B cell (primary cell): ENCODE data around the gene CSNK2A2. TPM values are rescaled to one million over a fixed set of nuclear protein-coding genes. Genes with fewer than 3 reads are reported as not detected.

ENCODE experiments used
- ATAC-seq: fragments of 200-7000 bp; cut with Tn5 transposase; one replicate; pipeline ENCODE4 v1.10.0; 2021; ENCODE audit warnings: low read depth, mild to moderate bottlenecking, moderate number of reproducible peaks, moderate library complexity
- CTCF ChIA-PET: fragments of 350-600 bp; sonication (Branson Sonifier 250); formaldehyde crosslinking; loops from one replicate; lab custom pipeline; 2021; ENCODE audit warnings: antibody characterized with exemption, inconsistent platforms; lab: Charles Lee
- POLR2A ChIA-PET: fragments of 350-600 bp; sonication (Branson Sonifier 250); formaldehyde crosslinking; loops from one replicate; lab custom pipeline; 2021; ENCODE audit warnings: antibody characterized with exemption; lab: Charles Lee
- DNase-seq: peaks from one replicate; pipeline ENCODE4 v3.0.0; 2013
- H2AFZ ChIP-seq: 2 replicates; pipeline ENCODE4 v1.6.1; 2012; ENCODE audit warnings: mild to moderate bottlenecking, low read depth, low read length; ENCODE audit not compliant: insufficient read depth, poor library complexity, severe bottlenecking
- H3K27ac ChIP-seq, 2 donors: 1 replicate in 1 of 2; 2 replicates in 1 of 2; pipeline ENCODE4 v1.5.1; 2012 to 2013; ENCODE audit warnings: low read length in 2 of 2, mild to moderate bottlenecking in 2 of 2, moderate library complexity in 1 of 2
- H3K27me3 ChIP-seq, 4 experiments: fragments of 200-600 bp in 1 of 4; sonication (generic) in 1 of 4; replicated peaks in 1 of 4; 1 replicate in 2 of 4; 2 replicates in 2 of 4; pipeline versions ENCODE4 v1.6.1 to v1.7.0; 2013 to 2016; ENCODE audit warnings: low read length in 3 of 4, mild to moderate bottlenecking in 2 of 4, mixed read lengths in 1 of 4, moderate library complexity in 1 of 4; ENCODE audit not compliant: insufficient read depth in 4 of 4, control insufficient read depth in 3 of 4; ENCODE audit errors: control extremely low read depth in 1 of 4
- H3K36me3 ChIP-seq, 2 experiments: replicated peaks in 1 of 2; 1 replicate in 1 of 2; 2 replicates in 1 of 2; pipeline versions ENCODE4 v1.6.1 to v1.7.1; 2013; ENCODE audit warnings: low read length in 1 of 2; ENCODE audit not compliant: insufficient read depth in 2 of 2, control insufficient read depth in 1 of 2; ENCODE audit errors: control extremely low read depth in 1 of 2, extremely low read depth in 1 of 2
- H3K4me1 ChIP-seq, 2 donors: fragments of 200-600 bp in 1 of 2; sonication (generic) in 1 of 2; 1 replicate in 1 of 2; 2 replicates in 1 of 2; pipeline versions ENCODE4 v1.5.1 to v1.6.1; 2013 to 2017; ENCODE audit warnings: low read length in 2 of 2; ENCODE audit not compliant: control insufficient read depth in 2 of 2, insufficient read depth in 2 of 2
- H3K4me2 ChIP-seq: replicated peaks from 2 replicates; pipeline ENCODE3; 2012; ENCODE audit warnings: mild to moderate bottlenecking, low read depth, low read length; ENCODE audit not compliant: poor library complexity, severe bottlenecking
- H3K4me3 ChIP-seq, 5 experiments: fragments of 200-600 bp in 1 of 5; sonication (generic) in 1 of 5; 1 replicate in 3 of 5; 2 replicates in 2 of 5; pipeline versions ENCODE4 v1.5.1 to v1.7.0; 2011 to 2016; ENCODE audit warnings: low read length in 4 of 5, mild to moderate bottlenecking in 4 of 5, low read depth in 2 of 5, control low read depth in 1 of 5, moderate library complexity in 1 of 5; ENCODE audit not compliant: insufficient read depth in 1 of 5; ENCODE audit errors: control extremely low read depth in 1 of 5, extremely low read depth in 1 of 5
- H3K79me2 ChIP-seq: fragments of 200-600 bp; sonication (generic); one replicate; pipeline ENCODE4 v1.6.0; 2016; ENCODE audit warnings: low read length; ENCODE audit not compliant: control insufficient read depth, insufficient read depth
- H3K9ac ChIP-seq: fragments of 200-600 bp; sonication (generic); 2 replicates; pipeline ENCODE4 v1.6.1; 2017; ENCODE audit warnings: mild to moderate bottlenecking, low read length, moderate library complexity
- H3K9me3 ChIP-seq, 3 donors: one replicate each; pipeline versions ENCODE4 v1.6.1 to v1.7.1; 2013; ENCODE audit warnings: low read length in 2 of 3; ENCODE audit not compliant: control insufficient read depth in 2 of 3, insufficient read depth in 1 of 3; ENCODE audit errors: control extremely low read depth in 1 of 3
- H4K20me1 ChIP-seq: 2 replicates; pipeline ENCODE4 v1.6.0; 2012; ENCODE audit warnings: mild to moderate bottlenecking, low read length; ENCODE audit not compliant: insufficient read depth, control insufficient read depth, poor library complexity, severe bottlenecking
- H3K27ac Mint-ChIP-seq: one replicate; pipeline ENCODE4 v1.8.0; 2021; ENCODE audit warnings: mixed read lengths
- H3K27me3 Mint-ChIP-seq: one replicate; pipeline ENCODE4 v1.8.0; 2021; ENCODE audit warnings: mixed read lengths
- H3K4me1 Mint-ChIP-seq: one replicate; pipeline ENCODE4 v1.8.0; 2021; ENCODE audit warnings: mixed read lengths
- H3K4me3 Mint-ChIP-seq: one replicate; pipeline ENCODE4 v1.8.0; 2021; ENCODE audit warnings: mixed read lengths
- H3K9me3 Mint-ChIP-seq: one replicate; pipeline ENCODE4 v1.8.0; 2022; ENCODE audit warnings: mixed read lengths; ENCODE audit not compliant: insufficient read depth
- EZH2 ChIP-seq: IDR thresholded peaks from 2 replicates; pipeline ENCODE4 v1.6.1; 2012; ENCODE audit warnings: borderline replicate concordance, low read depth, mild to moderate bottlenecking, moderate library complexity, low read length; ENCODE audit not compliant: insufficient read depth, poor library complexity, severe bottlenecking
- WGBS: methylation state at CpG from one replicate; pipeline ENCODE4 v1.1.5; 2013; ENCODE audit warnings: missing lambda C conversion rate; ENCODE audit not compliant: insufficient coverage; 5-methylcytosine and 5-hydroxymethylcytosine counted together
- intact Hi-C: fragments of 100-400 bp; cut with micrococcal nuclease; formaldehyde crosslinking; loops from one replicate; pipeline ENCODE4 v1.10.0; 2022
- polyA plus RNA-seq: library from polyadenylated mRNA; depleted of rRNA; stranded (reverse); fragments of >200 nt; gene quantifications from 2 replicates; pipeline ENCODE4 v1.2.3, GENCODE V29; 2012
- total RNA-seq, 2 donors: library from RNA; stranded (reverse); fragments of 120-200 nt in 1 of 2; gene quantifications; 1 replicate in 1 of 2; 2 replicates in 1 of 2; pipeline versions ENCODE4 v1.2.3 to v1.2.4, GENCODE V29; 2013 to 2022
- TF ChIP-seq, protein P1 (sequence below): fragments of 200-600 bp; IDR thresholded peaks from one replicate; pipeline ENCODE4 v1.8.0; 2022; ENCODE audit warnings: antibody characterized with exemption, mild to moderate bottlenecking

The CSNK2A2 gene
- total and polyA plus RNA-seq, 2 donors (not counting 1 experiment from before 2014, with no cell fraction given) = 21.3 to 69.4 TPM

DNA sequence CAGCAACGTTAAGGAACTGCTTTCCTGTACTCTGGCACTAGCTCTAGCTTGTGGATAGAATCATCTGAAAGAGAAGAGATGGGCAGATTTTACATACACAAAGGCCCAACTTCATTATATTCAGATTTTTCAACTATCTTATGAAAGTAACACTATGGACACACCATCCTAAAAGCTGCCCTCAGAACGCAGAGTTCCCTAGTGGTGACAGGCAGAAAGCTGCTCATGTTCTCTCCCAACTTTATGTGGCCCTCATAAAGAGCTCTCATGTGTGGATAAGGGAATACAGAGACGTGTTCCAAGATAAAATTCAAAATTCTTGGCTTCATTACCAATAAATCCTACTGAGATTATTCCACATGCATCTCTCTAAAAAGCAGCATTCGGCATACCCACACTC, 70.3 kb downstream of the CSNK2A2 start:
- intact Hi-C loops = loop anchor here (1.0 to 2.0 kb wide), 3 partner anchors 107 to 681 kb away; partner anchors contain the start of genes CIAPIN1, COQ9 and GINS3
- ChIA-PET POLR2A (no interaction called here), CTCF (interaction anchor here (1.3 kb wide), 1 partner anchor 18 kb away, joined by 3 read pairs; no protein-coding TSS in a partner anchor)
- WGBS = 83% methylated on average over 1 of the region's 4 CpGs
- Histone ChIP-seq H3K27me3 (no peaks in the 10 kb centered on the region), H3K9me3 (peaks cover 0 to 10% (median 0%) of the 10 kb centered on the region in 3 donors), H3K27ac (peak overlapping the region; percentile 56 to 58), H3K36me3 (no peaks in the 10 kb centered on the region), H3K4me1 (peaks cover 30 to 36% of the 10 kb centered on the region in 2 donors), H3K9ac (peak overlapping the region; percentile 94), H3K4me3 (peak overlapping the region in 1 of 5 experiments; percentile 89), H4K20me1 (peaks cover 4% of the 10 kb centered on the region), H3K79me2 (peaks cover 66% of the 10 kb centered on the region), H3K4me2 (peak overlapping the region; percentile 92), H2AFZ (no peak overlapping the region)
- DNase-seq (no peak), ATAC-seq (no peak)
- no peak for TF ChIP-seq EZH2
- TF ChIP-seq, protein P1, sequence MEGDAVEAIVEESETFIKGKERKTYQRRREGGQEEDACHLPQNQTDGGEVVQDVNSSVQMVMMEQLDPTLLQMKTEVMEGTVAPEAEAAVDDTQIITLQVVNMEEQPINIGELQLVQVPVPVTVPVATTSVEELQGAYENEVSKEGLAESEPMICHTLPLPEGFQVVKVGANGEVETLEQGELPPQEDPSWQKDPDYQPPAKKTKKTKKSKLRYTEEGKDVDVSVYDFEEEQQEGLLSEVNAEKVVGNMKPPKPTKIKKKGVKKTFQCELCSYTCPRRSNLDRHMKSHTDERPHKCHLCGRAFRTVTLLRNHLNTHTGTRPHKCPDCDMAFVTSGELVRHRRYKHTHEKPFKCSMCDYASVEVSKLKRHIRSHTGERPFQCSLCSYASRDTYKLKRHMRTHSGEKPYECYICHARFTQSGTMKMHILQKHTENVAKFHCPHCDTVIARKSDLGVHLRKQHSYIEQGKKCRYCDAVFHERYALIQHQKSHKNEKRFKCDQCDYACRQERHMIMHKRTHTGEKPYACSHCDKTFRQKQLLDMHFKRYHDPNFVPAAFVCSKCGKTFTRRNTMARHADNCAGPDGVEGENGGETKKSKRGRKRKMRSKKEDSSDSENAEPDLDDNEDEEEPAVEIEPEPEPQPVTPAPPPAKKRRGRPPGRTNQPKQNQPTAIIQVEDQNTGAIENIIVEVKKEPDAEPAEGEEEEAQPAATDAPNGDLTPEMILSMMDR = no peak
- Mint-ChIP-seq H3K27me3 (no peaks in the 10 kb centered on the region), H3K27ac (peak overlapping the region; percentile 93), H3K4me3 (peak overlapping the region; percentile 89), H3K4me1 (peaks cover 54% of the 10 kb centered on the region), H3K9me3 (no peaks in the 10 kb centered on the region)

DNA sequence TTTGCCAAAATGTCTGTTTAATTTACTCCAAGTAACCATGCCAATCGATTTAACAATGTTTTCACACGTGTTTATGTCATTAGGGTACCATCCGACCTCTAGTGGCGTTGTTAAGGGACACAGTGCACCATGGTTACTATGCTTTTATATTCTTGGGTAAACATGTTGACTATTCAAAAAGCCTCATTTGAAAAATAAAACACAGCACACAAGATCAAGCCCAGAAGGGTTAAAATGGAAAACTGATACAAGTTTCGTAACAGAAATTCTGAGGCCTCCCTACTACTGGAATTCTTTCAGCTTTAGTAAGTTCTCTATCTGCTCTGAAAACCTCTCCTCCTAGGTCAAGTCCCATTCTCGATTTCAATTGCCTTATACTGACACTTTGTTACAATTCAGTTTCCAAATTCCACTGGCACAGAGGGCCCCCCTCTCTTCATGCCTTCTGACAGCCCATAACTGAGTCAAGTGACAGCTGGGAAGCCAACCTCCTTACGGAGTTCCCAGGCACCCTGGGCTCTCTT, 70.8 kb downstream of the CSNK2A2 start:
- 71% methylated on average over 3 of the region's 7 CpGs for WGBS
- H3K9me3 Mint-ChIP-seq = no peaks in the 10 kb centered on the region
- peaks cover 57% of the 10 kb centered on the region for H3K4me1 Mint-ChIP-seq
- H3K79me2 ChIP-seq = peaks cover 71% of the 10 kb centered on the region
- H2AFZ ChIP-seq = no peak overlapping the region
- no peak overlapping the region for H3K4me3 ChIP-seq
- DNase-seq (peak; percentile 64), ATAC-seq (no peak)
- peak overlapping the region; percentile 89 for H3K4me3 Mint-ChIP-seq
- H3K27ac ChIP-seq = peak overlapping the region; percentile 56 to 58
- H4K20me1 ChIP-seq = peaks cover 7% of the 10 kb centered on the region
- H3K4me1 ChIP-seq = peaks cover 30 to 37% of the 10 kb centered on the region in 2 donors
- no peak for TF ChIP-seq EZH2
- TF ChIP-seq, protein P1 = peak; percentile 39
- H3K9ac ChIP-seq = peak overlapping the region; percentile 16
- H3K4me2 ChIP-seq = peak overlapping the region; percentile 92
- H3K36me3 ChIP-seq = no peaks in the 10 kb centered on the region
- no peaks in the 10 kb centered on the region for H3K27me3 ChIP-seq
- peak overlapping the region; percentile 93 for H3K27ac Mint-ChIP-seq
- ChIA-PET CTCF (interaction anchor here (1.1 to 1.3 kb wide), 2 partner anchors 9 to 17 kb away, joined by 3 read pairs; no protein-coding TSS in a partner anchor), POLR2A (no interaction called here)
- peaks cover 0 to 10% (median 0%) of the 10 kb centered on the region in 3 donors for H3K9me3 ChIP-seq
- H3K27me3 Mint-ChIP-seq = no peaks in the 10 kb centered on the region
- intact Hi-C loops = loop anchor here (1.0 kb wide), 1 partner anchor 107 kb away; no protein-coding TSS in a partner anchor
